Stimulated activated CD4-positive, alpha-beta T cell treated with anti-CD3 and anti-CD28 coated beads, Interleukin-2, amount 100 ng/mL, for 4 hours (primary cell): ENCODE data around the gene THPO.

ENCODE experiments used
- DNase-seq: peaks from one replicate; pipeline ENCODE4 v3.0.0-alpha.2; 2020; ENCODE audit warnings: low read depth

Gene THPO

GRCh38 chr3:184384856-184385422 lies 6.9 kb upstream of the THPO start:
- DNase-seq: no peak

- no peak for DNase-seq
Observed at GRCh38 chr3:184384342-184384741, 6.3 kb upstream of the THPO start.

GRCh38 chr3:184383033-184383740 lies 5.2 kb upstream of the THPO start:
- no peak for DNase-seq

- DNase-seq: no peak
Observed at GRCh38 chr3:184382326-184383032, 4.5 kb upstream of the THPO start.

GRCh38 chr3:184381261-184382224 lies 3.5 kb upstream of the THPO start:
- no peak for DNase-seq

- no peak for DNase-seq
Observed at GRCh38 chr3:184380627-184381260, 2.7 kb upstream of the THPO start.

GRCh38 chr3:184380185-184380626 lies 2.2 kb upstream of the THPO start:
- no peak for DNase-seq

- no peak for DNase-seq
Observed at GRCh38 chr3:184379358-184380184, 1.6 kb upstream of the THPO start, which contains the start of gene CHRD. Gene CHRD (plus strand): TSS chr3:184380054. CDS start chr3:184380319, 265 bp downstream.

- no peak for DNase-seq
Observed at GRCh38 chr3:184378651-184379357, 797 bp upstream of the THPO start.

- no peak for DNase-seq
Observed at GRCh38 chr3:184377374-184377773, 633 bp downstream of the THPO start.

GRCh38 chr3:184375747-184376461 lies 2.1 kb downstream of the THPO start:
- DNase-seq: no peak

- no peak for DNase-seq
Observed at GRCh38 chr3:184373422-184373821, 4.6 kb downstream of the THPO start.

GRCh38 chr3:184372911-184373310 lies 5.1 kb downstream of the THPO start:
- DNase-seq: no peak

GRCh38 chr3:184372296-184372821 lies 5.6 kb downstream of the THPO start:
- no peak for DNase-seq

- peak; percentile 63 for DNase-seq
Observed at GRCh38 chr3:184371570-184372018, 6.4 kb downstream of the THPO start.

GRCh38 chr3:184368586-184369183 lies 9.3 kb downstream of the THPO start:
- DNase-seq: no peak

- no peak for DNase-seq
Observed at GRCh38 chr3:184368116-184368515, 9.9 kb downstream of the THPO start.

- DNase-seq: no peak
Observed at GRCh38 chr3:184366619-184367289, 11.3 kb downstream of the THPO start.
